ENCODE measurements around the gene PYCARD. TPM values are rescaled to one million over a fixed set of nuclear protein-coding genes. Genes with fewer than 3 reads are reported as not detected.
A peak's percentile ranks its signal among the peaks of the same experiment; 100 is the strongest.

PYCARD gene
- total and polyA plus RNA-seq, 9 of the 15 experiments (the other 6 are each of a cell fraction or from before 2014, with no cell fraction given), result 1.3 to 28.4 (median 6.0) TPM

DNA sequence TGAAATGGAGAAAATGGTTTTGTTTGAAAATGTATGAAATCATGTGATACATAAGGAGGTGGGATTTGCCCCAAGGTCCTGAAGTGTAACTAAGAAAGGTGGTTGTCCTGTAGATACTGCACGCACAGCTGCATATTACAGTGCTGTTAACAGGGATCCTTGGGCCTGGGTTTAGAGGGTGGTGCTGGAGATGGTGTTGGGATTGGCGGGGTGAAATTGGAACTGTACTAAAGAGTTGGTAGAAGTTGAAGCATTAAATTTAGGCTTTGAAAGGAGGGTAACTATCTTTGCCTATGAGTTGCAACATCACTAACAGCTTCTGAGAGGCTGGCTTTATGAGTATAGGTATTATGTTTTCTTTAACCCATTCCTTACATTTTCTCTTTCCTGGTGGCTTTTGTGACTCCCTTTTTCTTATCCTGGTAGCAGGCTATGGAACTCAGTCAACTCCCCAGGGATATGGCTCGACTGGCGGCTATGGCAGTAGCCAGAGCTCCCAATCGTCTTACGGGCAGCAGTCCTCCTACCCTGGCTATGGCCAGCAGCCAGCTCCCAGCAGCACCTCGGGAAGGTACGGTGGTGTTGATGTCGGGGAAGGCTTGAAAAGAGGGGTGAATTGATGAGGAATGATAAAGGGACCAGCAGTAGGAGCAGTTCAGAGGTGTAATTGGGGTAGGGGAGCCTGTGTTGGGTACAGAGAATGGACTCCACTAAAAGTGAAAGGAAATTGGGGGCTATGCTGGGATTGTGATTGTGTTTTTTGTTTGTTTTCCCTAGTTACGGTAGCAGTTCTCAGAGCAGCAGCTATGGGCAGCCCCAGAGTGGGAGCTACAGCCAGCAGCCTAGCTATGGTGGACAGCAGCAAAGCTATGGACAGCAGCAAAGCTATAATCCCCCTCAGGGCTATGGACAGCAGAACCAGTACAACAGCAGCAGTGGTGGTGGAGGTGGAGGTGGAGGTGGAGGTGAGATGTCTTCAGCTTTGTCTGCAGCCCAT lies 18.8 kb downstream of the PYCARD start (continued):
- TF ChIP-seq, protein P1, sequence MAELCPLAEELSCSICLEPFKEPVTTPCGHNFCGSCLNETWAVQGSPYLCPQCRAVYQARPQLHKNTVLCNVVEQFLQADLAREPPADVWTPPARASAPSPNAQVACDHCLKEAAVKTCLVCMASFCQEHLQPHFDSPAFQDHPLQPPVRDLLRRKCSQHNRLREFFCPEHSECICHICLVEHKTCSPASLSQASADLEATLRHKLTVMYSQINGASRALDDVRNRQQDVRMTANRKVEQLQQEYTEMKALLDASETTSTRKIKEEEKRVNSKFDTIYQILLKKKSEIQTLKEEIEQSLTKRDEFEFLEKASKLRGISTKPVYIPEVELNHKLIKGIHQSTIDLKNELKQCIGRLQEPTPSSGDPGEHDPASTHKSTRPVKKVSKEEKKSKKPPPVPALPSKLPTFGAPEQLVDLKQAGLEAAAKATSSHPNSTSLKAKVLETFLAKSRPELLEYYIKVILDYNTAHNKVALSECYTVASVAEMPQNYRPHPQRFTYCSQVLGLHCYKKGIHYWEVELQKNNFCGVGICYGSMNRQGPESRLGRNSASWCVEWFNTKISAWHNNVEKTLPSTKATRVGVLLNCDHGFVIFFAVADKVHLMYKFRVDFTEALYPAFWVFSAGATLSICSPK (IDR thresholded peaks at IDR 0.05; ENCODE audit: borderline replicate concordance), result no peak
- peak; percentile 42; the same call in 1 of the 2 replicates for TF ChIP-seq POLR2A (conservative IDR thresholded peaks at IDR 0.05)
- TF ChIP-seq ZNF143 (CRISPR knock-in tag; IDR thresholded peaks at IDR 0.05), result no peak

DNA sequence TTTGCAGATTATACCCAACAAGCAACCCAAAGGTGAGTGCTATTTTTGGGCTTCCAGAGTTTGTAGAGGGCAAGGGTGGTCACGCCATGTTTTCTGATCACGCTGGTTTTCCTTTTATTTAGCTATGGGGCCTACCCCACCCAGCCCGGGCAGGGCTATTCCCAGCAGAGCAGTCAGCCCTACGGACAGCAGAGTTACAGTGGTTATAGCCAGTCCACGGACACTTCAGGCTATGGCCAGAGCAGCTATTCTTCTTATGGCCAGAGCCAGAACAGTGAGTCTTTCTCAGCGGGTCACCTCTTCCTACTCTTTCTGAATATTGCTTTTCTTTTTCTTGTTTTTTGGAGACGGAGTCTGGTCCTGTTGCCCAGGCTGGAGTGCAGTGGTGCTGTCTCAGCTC lies 20.2 kb downstream of the PYCARD start:
- H3K9me1 ChIP-seq (ENCODE audit: control insufficient read depth, insufficient read depth, low read length), result peaks cover 8% of the 10 kb centered on the region
- H3K4me3 ChIP-seq, result peak overlapping the region; percentile 81
- peak overlapping the region; percentile 87 for H3K4me2 ChIP-seq (ENCODE audit: insufficient read depth, low read length)
- CTCF ChIA-PET (ENCODE audit: low intra/inter-chr PET ratio), result no interaction called here
- no TSS peak for BruUV-seq (replicated peaks)
- FAIRE-seq, result no peak
- H3K27ac ChIP-seq (ENCODE audit: extremely low read depth, low read depth, low read length), result peak overlapping the region; percentile 33; the same call in 2 of the 3 replicates
- H4K20me1 ChIP-seq (replicated peaks; ENCODE audit: control insufficient read depth, insufficient read depth, low read length), result peaks cover 49% of the 10 kb centered on the region
- in situ Hi-C loops (cut with MboI), result no loop called here
- H3K27me3 ChIP-seq (ENCODE audit: control insufficient read depth in 2 of 2, insufficient read depth in 2 of 2, low read length in 2 of 2), result no peaks in the 10 kb centered on the region; a peak in 1 of 5 replicates
- H3K9ac ChIP-seq (ENCODE audit: insufficient read depth in 1 of 2, low read depth in 2 of 2, low read length in 2 of 2), result peak overlapping the region; percentile 98; a peak in 3 of 4 replicates
- H3K9me3 ChIP-seq (replicated peaks; ENCODE audit: control insufficient read depth, insufficient read depth, low read depth, low read length), result no peaks in the 10 kb centered on the region
- POLR2A ChIA-PET, result interaction anchor here (0.7 to 3.5 kb wide), 17 partner anchors 8 to 204 kb away, joined by 3 to 31 read pairs (median 4); partner anchors contain the start of genes KAT8, PYCARD, ZNF646 and ZNF668
- TF ChIP-seq, protein P2, sequence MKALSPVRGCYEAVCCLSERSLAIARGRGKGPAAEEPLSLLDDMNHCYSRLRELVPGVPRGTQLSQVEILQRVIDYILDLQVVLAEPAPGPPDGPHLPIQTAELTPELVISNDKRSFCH (CRISPR knock-in tag; IDR thresholded peaks at IDR 0.05), result no peak
- TF ChIP-seq, protein P2 (tag; IDR thresholded peaks at IDR 0.05), result 0 out of 2 replicates have a peak, but pooled peaks have one; percentile 25
- no peak for TF ChIP-seq MEF2D (tag; conservative IDR thresholded peaks at IDR 0.05; ENCODE audit: low read depth)
- peaks cover 82% of the 10 kb centered on the region for H3K79me2 ChIP-seq (ENCODE audit: control insufficient read depth, insufficient read depth, low read length)
- 11% methylated on average over 7 of the region's 7 CpGs for WGBS (ENCODE audit: insufficient coverage, low coverage, missing lambda C conversion rate)
- intact Hi-C loops (cut with micrococcal nuclease), result loop anchor here (10.0 kb wide), 1 partner anchor 262 kb away; the partner anchor contains the start of gene ZNF843
- H3K36me3 ChIP-seq (ENCODE audit: control insufficient read depth, insufficient read depth, low read length), result peaks cover 63% of the 10 kb centered on the region
- no peak for ATAC-seq
- DNase-seq (ENCODE audit: extremely low read depth in 1 of 4, low spot score in 3 of 4), result peak in 1 of 4 experiments; percentile 13
- H3K4me1 ChIP-seq (replicated peaks in 1 of 2; ENCODE audit: control insufficient read depth in 2 of 2, insufficient read depth in 2 of 2, low read length in 2 of 2), result peaks cover 18 to 22% of the 10 kb centered on the region in 2 experiments
- no peak overlapping the region for H2AFZ ChIP-seq (ENCODE audit: low read depth, low read length)

Data from K562 (cell line).